ENCODE data around the gene TCP11L2. TPM values are rescaled to one million over a fixed set of nuclear protein-coding genes. Genes with fewer than 3 reads are reported as not detected.
A peak's percentile ranks its signal among the peaks of the same experiment; 100 is the strongest.

TCP11L2 gene
- total and polyA plus RNA-seq, 2 experiments from 2014 or later = 17.7 to 26.2 TPM

DNA sequence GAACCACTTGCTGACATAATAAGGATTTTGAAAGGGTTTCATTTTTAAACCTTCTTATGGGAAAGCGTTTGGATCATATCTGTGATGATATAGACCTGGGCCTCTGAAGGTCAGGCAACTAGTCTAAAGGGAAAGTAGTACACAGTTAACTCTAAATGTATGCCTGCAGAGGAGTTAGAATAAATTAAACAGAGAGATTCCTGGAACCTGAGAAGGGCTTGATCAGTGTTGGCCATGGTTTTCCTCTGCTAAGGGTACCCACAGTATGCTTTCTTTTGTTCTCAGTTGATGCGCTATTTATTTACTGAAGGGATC lies 40.6 kb downstream of the TCP11L2 start:
- H3F3A ChIP-seq (ENCODE audit: insufficient read depth) = peaks cover 35% of the 10 kb centered on the region
- H3K79me2 ChIP-seq (ENCODE audit: insufficient read depth) = no peaks in the 10 kb centered on the region
- no peak for DNase-seq
- 48 to 50% methylated on average over 2 of the region's 2 CpGs for WGBS, 2 experiments (ENCODE audit: low coverage in 1 of 2, low lambda C conversion rate in 2 of 2, missing lambda C conversion rate in 2 of 2)
- no peaks in the 10 kb centered on the region for H3K9me2 ChIP-seq (ENCODE audit: insufficient read depth)
- H2AFZ ChIP-seq = peak overlapping the region; percentile 70
- no peak for TF ChIP-seq EZH2phosphoT487 (IDR thresholded peaks at IDR 0.05; ENCODE audit: insufficient read depth, low read depth)
- TF ChIP-seq EZH2 (IDR thresholded peaks at IDR 0.05; ENCODE audit: insufficient read depth, poor library complexity, severe bottlenecking) = no peak
- H3K9ac ChIP-seq = peak overlapping the region; percentile 79
- peak overlapping the region; percentile 61 for H3K4me3 ChIP-seq
- H3K36me3 ChIP-seq (ENCODE audit: low read depth) = no peaks in the 10 kb centered on the region; the same call in 1 of the 2 replicates
- no peaks in the 10 kb centered on the region for H3K9me3 ChIP-seq (ENCODE audit: low read depth)
- peak overlapping the region; percentile 85 for H3K4me2 ChIP-seq (ENCODE audit: unreplicated experiment)
- no peaks in the 10 kb centered on the region for H3K27me3 ChIP-seq (replicated peaks; ENCODE audit: insufficient read depth)
- peaks cover 34% of the 10 kb centered on the region for H3K4me1 ChIP-seq (ENCODE audit: insufficient read depth)
- H4K20me1 ChIP-seq (ENCODE audit: insufficient read depth) = no peaks in the 10 kb centered on the region
- peak overlapping the region; percentile 95 for H3K27ac ChIP-seq
- in situ Hi-C loops (cut with MboI) = no loop called here

DNA sequence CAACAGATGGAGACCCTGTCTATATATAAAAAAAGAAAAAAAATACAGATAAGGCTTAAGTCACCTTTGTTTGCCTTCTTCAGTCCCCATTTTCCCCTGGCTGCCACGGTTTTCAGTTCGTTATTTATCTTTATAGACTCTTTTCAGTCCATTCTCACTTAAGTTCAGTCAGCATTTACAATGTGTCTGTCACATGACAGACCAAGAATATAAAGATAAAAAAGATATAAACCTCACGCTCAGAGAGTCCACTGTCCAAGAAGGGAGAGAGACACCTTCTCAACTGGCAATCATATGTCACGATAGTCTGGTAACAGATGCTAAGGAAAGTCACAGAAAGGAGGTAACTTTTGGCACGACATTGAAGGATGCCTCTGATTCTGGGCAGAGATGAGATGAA lies 41.6 kb downstream of the TCP11L2 start:
- TF ChIP-seq EZH2phosphoT487 (IDR thresholded peaks at IDR 0.05; ENCODE audit: insufficient read depth, low read depth) (no peak), EZH2 (IDR thresholded peaks at IDR 0.05; ENCODE audit: insufficient read depth, poor library complexity, severe bottlenecking) (no peak)
- Histone ChIP-seq H3K36me3 (ENCODE audit: low read depth) (no peaks in the 10 kb centered on the region; the same call in 1 of the 2 replicates), H3K27me3 (replicated peaks; ENCODE audit: insufficient read depth) (no peaks in the 10 kb centered on the region), H3K4me3 (no peak overlapping the region), H3K9me3 (ENCODE audit: low read depth) (no peaks in the 10 kb centered on the region), H3K9me2 (ENCODE audit: insufficient read depth) (no peaks in the 10 kb centered on the region), H2AFZ (no peak overlapping the region), H3K4me1 (ENCODE audit: insufficient read depth) (peaks cover 34% of the 10 kb centered on the region), H3F3A (ENCODE audit: insufficient read depth) (peaks cover 35% of the 10 kb centered on the region), H3K27ac (peak overlapping the region; percentile 95; the same call in 1 of the 2 replicates), H4K20me1 (ENCODE audit: insufficient read depth) (no peaks in the 10 kb centered on the region), H3K9ac (no peak overlapping the region), H3K79me2 (ENCODE audit: insufficient read depth) (no peaks in the 10 kb centered on the region), H3K4me2 (ENCODE audit: unreplicated experiment) (no peak overlapping the region)
- 89% methylated on average over 5 of the region's 5 CpGs for WGBS, 2 experiments (ENCODE audit: low coverage in 1 of 2, low lambda C conversion rate in 2 of 2, missing lambda C conversion rate in 2 of 2)
- DNase-seq = no peak
- in situ Hi-C loops (cut with MboI) = no loop called here

DNA sequence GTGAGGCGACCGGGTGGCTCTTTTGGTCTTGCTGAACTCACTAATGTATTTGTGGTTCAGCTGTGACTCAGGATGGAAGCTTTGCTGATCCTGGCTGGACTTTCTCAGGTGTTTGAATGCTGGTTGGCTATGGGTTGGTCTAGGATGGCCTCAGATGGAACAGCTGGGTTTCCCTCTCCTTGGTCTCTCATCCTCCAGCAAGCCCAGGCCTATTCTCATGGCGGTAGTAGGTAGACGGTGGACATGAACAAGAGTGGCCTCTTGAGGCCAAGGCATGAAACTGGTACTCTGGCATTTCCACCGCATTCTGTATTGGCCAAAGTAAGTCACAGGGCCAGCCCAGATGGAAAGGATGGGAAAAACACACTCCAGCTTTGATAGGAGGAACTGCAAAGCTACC lies 43.2 kb downstream of the TCP11L2 start:
- peaks cover 29% of the 10 kb centered on the region for H3K4me1 ChIP-seq (ENCODE audit: insufficient read depth)
- 70 to 75% methylated on average over 5 of the region's 5 CpGs for WGBS, 2 experiments (ENCODE audit: low coverage in 1 of 2, low lambda C conversion rate in 2 of 2, missing lambda C conversion rate in 2 of 2)
- TF ChIP-seq EZH2 (IDR thresholded peaks at IDR 0.05; ENCODE audit: insufficient read depth, poor library complexity, severe bottlenecking) (no peak), EZH2phosphoT487 (IDR thresholded peaks at IDR 0.05; ENCODE audit: insufficient read depth, low read depth) (no peak)

DNA sequence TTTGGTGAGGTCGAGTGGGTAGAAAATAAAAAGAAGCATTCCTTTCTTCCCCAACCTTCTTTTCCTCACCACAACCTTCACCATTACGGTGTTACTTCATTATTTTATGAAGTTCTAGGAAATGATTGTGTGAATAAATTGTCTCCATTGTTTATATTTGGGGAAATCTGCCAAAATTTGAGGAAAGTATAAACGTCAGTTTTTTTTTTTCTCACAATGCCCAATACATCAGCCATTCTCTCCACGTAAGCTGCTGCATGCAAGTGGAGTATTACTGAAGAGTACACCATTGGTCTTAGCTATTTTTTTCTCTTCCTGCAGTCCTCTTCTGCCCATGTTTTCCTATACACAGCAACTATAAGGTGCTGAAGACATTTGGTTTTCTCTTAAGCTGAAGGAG lies 45.9 kb downstream of the TCP11L2 start:
- H2AFZ ChIP-seq = no peak overlapping the region
- peaks cover 4% of the 10 kb centered on the region for H3K4me1 ChIP-seq (ENCODE audit: insufficient read depth)
- in situ Hi-C loops (cut with MboI) = no loop called here
- WGBS, 2 experiments (ENCODE audit: low coverage in 1 of 2, low lambda C conversion rate in 2 of 2, missing lambda C conversion rate in 2 of 2) = 76 to 81% methylated on average over 4 of the region's 4 CpGs
- DNase-seq = no peak
- no peaks in the 10 kb centered on the region for H4K20me1 ChIP-seq (ENCODE audit: insufficient read depth)
- no peak overlapping the region for H3K4me3 ChIP-seq
- H3K9me3 ChIP-seq (ENCODE audit: low read depth) = no peaks in the 10 kb centered on the region
- no peak overlapping the region for H3K27ac ChIP-seq
- no peak overlapping the region for H3K4me2 ChIP-seq (ENCODE audit: unreplicated experiment)
- H3K27me3 ChIP-seq (replicated peaks; ENCODE audit: insufficient read depth) = no peaks in the 10 kb centered on the region
- H3K36me3 ChIP-seq (ENCODE audit: low read depth) = no peaks in the 10 kb centered on the region; the same call in 1 of the 2 replicates
- TF ChIP-seq EZH2 (IDR thresholded peaks at IDR 0.05; ENCODE audit: insufficient read depth, poor library complexity, severe bottlenecking) (no peak), EZH2phosphoT487 (IDR thresholded peaks at IDR 0.05; ENCODE audit: insufficient read depth, low read depth) (no peak)
- no peaks in the 10 kb centered on the region for H3K9me2 ChIP-seq (ENCODE audit: insufficient read depth)
- H3F3A ChIP-seq (ENCODE audit: insufficient read depth) = peaks cover 3% of the 10 kb centered on the region
- no peak overlapping the region for H3K9ac ChIP-seq
- H3K79me2 ChIP-seq (ENCODE audit: insufficient read depth) = no peaks in the 10 kb centered on the region

More for the DNA sequence above, 43.2 kb downstream of the TCP11L2 start:
- Histone ChIP-seq H3K4me2 (ENCODE audit: unreplicated experiment) (no peak overlapping the region), H3K27ac (no peak overlapping the region), H3K27me3 (replicated peaks; ENCODE audit: insufficient read depth) (no peaks in the 10 kb centered on the region), H2AFZ (no peak overlapping the region), H3F3A (ENCODE audit: insufficient read depth) (peaks cover 28% of the 10 kb centered on the region), H3K9me3 (ENCODE audit: low read depth) (no peaks in the 10 kb centered on the region), H3K4me3 (no peak overlapping the region), H3K79me2 (ENCODE audit: insufficient read depth) (no peaks in the 10 kb centered on the region), H3K9me2 (ENCODE audit: insufficient read depth) (no peaks in the 10 kb centered on the region), H3K36me3 (ENCODE audit: low read depth) (no peaks in the 10 kb centered on the region; the same call in 1 of the 2 replicates), H4K20me1 (ENCODE audit: insufficient read depth) (no peaks in the 10 kb centered on the region), H3K9ac (no peak overlapping the region)
- in situ Hi-C loops (cut with MboI) = no loop called here
- peak; percentile 41 for DNase-seq

DNA sequence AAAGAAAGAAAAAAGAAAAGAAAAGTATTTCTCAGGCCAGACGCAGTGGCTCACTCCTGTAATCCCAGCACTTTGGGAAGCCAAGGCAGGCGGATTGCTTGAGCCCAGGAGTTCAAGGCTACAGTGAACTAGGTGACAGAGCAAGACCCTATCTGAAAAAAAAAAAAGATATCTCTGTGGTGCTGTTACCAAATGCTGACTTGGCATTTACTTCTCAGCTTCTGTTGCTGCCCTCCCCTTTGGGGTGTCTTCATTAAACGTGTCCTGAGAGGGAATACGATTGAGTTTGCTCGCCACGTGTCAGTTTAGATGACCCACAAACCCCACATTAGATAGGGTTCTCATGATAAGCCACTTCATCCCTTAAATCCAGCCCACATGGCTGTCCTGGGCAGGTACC lies 50.6 kb downstream of the TCP11L2 start:
- Histone ChIP-seq H3F3A (ENCODE audit: insufficient read depth) (peaks cover 9% of the 10 kb centered on the region), H3K27ac (no peak overlapping the region), H3K9ac (no peak overlapping the region), H3K4me1 (ENCODE audit: insufficient read depth) (no peaks in the 10 kb centered on the region), H3K4me3 (no peak overlapping the region), H3K27me3 (replicated peaks; ENCODE audit: insufficient read depth) (no peaks in the 10 kb centered on the region), H3K36me3 (ENCODE audit: low read depth) (no peaks in the 10 kb centered on the region), H4K20me1 (ENCODE audit: insufficient read depth) (no peaks in the 10 kb centered on the region), H3K9me2 (ENCODE audit: insufficient read depth) (no peaks in the 10 kb centered on the region), H3K9me3 (ENCODE audit: low read depth) (no peaks in the 10 kb centered on the region), H2AFZ (no peak overlapping the region), H3K4me2 (ENCODE audit: unreplicated experiment) (no peak overlapping the region), H3K79me2 (ENCODE audit: insufficient read depth) (no peaks in the 10 kb centered on the region)
- TF ChIP-seq EZH2 (IDR thresholded peaks at IDR 0.05; ENCODE audit: insufficient read depth, poor library complexity, severe bottlenecking) = no peak
- TF ChIP-seq EZH2phosphoT487 (IDR thresholded peaks at IDR 0.05; ENCODE audit: insufficient read depth, low read depth) = no peak
- in situ Hi-C loops (cut with MboI) = no loop called here
- WGBS, 2 experiments (ENCODE audit: low coverage in 1 of 2, low lambda C conversion rate in 2 of 2, missing lambda C conversion rate in 2 of 2) = 75 to 78% methylated on average over 6 of the region's 6 CpGs
- no peak for DNase-seq
